ENCODE data around the gene PHF21B.

PHF21B gene

DNA sequence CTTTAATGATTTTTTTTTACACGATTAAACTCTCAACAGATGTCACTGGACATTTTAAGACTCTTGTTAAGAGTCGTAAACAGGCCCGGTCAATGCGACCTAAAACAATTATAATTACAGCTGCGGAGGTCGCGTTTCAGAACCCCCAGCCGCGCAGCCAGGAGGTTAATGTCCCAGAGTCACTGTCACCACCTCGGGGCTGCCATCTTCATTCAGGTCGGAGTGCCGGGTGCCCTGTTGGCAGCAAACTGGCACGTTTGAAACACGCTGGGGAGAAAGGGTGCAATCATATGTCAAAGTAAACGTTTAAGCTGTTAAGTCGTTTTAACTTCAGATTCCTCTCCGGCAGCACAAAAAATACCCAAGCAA, 711 bp upstream of the PHF21B start:
- no peak for DNase-seq

DNA sequence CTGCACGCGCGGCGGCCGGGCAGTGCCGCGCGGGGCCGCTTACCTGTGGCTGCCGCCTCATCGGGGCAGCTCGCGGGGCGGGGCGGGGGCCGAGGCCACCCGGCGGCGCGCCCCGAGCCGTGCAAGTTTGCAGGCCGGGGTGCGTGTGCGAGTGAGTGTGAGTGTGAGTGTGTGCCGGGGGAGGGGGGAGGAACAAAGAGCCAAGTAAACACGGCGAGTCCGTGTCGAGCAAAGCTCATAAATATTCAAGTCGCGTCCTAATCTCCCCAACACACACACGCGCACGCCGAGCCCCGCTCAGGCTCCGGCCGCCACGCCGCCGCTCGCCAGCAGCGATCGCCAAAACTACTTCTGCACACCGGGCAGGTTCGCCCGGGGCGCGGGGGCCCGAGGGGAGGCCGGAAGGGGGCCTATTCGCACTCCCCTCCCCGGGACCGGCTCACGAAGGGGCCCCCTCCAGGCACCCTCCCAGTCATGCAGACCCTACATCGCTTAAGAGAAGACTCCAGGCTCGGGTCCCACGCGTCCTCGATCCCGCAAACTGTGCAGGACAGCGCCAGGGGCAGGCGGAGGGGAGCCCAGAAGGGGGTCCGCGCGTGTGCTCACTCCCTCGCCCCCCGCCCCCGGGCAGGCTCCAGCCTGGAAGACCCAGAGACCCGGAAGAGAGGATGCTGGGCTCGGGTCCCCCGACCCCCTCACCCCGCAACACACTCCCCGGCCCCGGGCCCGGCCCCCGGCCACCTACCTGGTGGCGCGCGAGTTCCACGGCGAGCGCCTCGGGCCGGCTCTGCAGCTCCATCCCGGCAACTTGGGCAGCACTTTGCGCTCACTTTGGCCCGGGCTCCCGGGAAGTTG, 827 bp downstream of the PHF21B start:
- DNase-seq, result no peak

DNA sequence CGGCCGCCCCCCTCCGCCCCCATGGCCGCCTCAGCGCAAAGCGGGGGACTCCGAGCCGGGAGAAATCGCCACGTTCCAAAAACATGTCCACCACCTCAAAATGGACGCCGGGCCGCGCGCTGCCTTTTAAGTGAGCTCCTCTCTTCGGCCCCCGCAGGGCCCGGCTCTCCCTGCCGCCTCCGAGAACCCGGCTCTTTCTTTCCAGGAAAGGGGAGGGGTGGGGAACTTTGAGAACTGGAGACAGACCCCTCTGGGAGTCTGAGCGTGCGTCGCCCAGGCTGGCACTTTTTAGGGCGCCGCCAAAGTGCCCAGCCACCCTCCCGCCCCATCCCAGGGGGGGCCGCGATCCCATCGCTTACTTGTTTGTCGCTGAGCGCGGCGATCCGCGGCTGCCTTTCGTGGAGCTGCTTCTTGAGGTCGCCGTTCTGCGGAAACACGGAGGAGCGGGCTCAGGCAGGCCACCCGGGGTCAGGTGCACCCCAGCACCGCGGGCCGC, 1.6 kb downstream of the PHF21B start:
- no peak for DNase-seq

DNA sequence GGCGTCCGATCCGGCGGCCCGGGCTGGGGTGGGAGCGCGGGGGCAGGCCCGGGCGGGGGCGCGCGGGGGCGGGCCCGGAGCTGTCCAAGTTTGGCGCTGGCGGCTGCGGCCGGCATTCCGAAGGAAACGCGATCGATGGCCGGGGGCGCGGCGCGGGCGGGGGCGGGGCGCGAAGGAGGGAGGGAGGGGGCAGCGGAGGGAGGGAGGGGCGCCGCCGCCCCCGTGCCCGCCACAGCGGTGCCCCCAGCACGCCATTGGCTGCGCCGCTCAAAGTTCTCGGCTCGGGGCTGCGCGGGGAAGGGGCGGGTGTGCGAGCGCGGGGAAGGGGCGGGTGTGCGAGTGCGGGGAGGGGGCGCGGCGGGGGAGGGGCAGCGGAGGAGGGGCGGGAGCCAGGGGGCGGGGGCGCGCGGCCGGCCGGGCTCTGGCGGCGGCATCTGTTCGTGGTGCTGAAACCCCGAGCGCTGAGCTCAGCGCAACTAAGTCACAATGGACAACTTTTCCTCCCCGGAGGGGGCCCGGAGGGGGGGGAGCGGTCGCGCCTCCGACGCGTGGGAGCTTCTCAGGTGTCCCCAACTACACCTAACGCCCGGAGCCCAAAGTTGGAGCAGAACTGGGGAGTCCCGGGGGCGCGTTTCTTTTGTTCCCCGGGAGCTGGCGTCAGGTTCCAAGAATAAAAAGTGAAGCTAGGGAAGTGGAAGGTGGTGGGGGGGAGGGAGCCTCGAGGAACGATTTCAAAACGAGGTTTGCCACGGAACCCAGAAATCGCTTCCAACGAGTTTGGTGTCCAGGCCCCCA, 2.2 kb downstream of the PHF21B start:
- DNase-seq, result no peak

DNA sequence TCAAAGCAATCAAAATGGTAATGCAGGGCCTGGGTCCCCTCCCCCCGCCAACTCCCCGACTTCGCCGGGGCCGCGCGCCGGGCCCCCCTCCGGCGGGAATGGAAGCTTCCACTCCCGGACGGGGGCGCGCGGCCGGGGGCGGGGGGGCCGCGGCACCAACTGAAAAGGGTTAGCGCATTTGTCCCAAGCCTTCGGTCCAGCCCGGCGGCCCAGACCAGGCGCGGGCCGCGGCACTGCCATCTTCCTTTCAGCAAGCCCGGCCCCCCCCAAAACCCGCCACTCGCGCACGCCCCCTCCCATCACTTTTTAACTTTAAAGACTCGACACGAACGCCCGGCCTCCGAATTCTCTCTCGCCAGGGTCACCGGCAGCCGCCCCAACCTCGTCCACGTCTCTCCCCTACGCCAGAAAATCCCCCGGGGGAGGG, 2.8 kb downstream of the PHF21B start:
- DNase-seq, result no peak

DNA sequence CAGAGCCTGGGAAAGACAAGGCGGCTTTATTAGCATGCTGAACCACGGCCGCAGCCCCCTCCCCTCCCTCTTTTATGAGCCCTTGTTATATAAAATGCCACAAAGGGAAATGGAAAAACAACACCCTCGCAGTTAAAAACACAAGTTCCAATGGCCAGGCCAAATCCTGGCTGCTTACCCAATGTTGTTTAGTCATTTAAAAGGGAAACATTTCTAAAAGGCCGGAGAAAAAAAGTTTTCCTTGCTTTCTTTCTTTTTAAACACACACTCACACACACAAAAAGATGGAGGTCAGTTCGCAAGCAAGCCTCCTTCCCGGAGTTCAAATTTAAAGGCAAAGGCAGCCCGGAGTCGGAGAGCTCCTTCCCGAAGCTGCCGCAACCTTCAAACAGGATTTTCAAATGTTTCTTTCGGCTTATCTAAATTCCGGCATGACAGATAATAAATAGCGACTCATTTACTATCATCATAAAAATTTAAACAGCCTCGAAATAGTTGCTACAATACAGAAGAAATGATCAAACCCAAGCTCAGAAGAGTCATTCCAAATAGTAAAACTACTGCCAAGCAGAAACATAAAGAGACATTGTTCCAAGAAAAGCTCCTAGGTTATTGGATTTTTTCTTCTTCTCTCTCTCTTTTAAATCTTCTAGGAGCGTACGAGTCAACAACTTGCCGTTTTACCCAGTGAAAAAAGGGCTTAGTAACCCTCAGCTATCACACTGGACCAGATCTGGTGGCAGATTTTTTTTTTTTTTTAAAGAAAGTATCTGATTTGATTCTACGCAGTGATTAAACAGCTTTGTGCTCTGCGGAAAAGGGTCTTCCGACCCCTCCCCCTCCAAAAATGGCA, 3.5 kb downstream of the PHF21B start:
- DNase-seq, result no peak

DNA sequence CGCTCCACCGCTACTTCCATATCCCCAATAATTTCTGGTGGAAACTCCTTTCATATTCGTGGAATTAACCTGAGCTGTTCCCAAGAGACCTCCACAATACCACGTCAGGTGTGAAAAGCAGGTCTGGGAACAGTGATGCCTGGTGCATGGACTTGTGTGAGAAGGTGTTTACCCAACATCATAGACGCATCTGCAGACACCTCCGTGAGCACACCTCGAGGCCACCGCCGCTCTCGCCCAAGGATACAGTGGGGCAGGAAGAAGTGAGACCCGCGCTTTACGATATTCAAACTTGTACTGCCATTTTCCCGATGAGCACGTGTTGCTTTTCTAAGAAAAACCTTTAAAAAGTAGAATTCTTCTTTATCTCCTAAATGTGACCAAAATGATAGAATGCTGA, 8.2 kb downstream of the PHF21B start:
- no peak for DNase-seq

DNA sequence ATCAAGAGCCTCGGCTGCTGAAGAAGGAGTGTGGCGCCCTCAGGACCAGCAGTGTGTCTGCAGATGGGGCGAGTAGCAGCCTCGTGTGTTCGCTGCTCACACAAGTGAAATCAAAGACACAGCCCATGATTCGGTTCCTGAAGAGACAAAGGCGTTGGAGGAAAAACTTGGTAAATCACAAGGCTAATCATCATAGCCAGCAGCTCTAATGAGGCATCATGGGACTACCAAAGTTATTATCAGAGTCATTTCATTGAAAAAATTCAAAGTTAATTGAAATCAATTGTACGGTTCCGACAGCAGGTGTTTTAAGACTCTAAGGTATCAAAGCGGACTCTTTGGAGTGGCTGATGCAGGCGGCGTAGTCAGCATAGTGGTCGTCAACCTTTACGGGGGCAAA, 9.5 kb downstream of the PHF21B start:
- DNase-seq, result no peak

DNA sequence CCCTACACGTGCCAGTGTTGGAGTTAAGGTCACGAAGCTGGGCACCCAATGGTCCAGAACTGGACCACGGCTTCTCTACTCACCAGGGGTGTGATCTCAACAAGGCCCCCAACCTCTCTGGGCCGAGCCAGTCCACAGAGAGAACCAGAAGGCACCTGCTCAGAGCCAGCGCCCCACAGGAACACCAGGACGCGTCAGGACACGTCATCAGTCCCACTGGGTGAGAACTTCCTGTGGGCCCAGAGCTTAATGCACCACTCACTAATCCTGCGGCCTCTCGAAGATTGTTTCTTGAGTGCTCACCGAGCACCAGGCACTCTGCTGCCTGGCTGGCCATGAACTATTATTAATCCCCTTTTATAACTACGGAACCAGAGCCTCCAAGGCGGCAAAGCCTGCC, 10.1 kb downstream of the PHF21B start:
- DNase-seq, result no peak

DNA sequence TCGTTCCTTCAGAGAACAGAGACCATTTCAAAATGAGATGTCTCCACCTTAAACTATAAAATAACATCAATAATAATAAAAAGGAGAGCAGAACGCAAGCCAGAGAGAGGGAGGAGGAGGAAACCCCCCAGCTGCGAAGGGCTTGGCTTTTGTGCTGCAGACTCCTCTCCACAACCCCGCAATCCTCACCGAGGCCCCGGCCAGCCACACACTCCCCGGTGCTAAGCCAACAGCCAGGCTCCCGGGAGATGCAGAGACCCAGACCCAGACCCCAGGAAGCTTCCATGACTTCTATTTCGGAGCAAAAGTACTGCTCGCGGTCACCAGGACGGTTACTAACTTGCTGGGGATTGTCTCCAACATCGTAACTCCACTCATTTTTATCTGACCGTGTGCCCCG, 10.6 kb downstream of the PHF21B start:
- no peak for DNase-seq

DNA sequence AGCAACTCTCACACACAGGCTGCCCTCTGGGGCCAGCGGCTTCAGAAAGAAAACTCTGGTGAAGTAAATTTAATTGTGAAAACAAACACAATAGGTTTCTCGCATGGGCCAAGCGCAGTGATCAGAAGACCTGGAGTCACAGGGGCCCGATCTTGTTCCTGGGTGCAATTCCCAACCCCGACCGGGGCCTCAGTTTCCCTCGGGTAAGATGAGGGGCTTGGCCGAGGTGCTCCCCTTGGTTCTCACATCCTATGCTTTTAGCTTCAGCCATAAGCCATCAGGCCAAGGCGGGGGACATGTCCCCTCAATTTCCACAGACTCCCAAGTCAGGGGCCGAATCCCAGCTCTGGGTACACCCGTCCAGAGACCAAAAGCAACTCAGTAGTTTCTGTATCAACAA, 11.5 kb downstream of the PHF21B start:
- no peak for DNase-seq

DNA sequence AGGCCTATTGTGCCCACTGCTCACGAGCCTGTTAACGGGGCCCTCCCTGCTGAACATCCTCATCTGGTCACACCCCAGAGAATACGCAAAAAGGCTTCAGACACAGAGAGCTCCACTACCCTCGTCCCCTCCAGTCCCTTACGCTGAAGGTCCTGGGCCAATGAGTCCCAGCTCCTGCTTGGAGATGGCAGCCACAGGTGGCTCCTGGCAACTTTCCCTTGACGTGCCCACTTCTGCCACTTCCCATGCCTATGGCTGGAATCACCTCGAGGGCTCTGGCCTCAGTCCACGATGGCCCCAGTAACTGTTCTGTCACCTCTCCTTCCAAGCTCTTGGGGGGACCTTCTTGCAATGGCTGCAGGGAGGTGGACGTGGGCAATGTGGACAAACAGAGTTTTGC, 12.7 kb downstream of the PHF21B start:
- no peak for DNase-seq

DNA sequence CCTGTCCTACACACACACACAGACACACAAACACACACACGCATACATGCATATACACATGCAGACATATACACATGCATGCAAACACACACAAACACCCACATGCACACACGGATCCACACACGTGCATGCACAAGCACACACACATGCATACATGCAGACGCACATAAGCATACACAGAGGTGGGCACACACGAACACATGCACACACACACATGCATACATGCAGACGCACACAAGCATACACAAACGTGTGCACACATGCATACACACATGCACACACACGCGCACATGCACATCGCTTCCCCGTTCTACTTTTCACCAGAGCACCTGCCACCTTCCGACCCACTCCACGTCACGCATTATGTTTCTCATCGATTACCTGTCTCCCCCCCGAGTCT, 13.2 kb downstream of the PHF21B start:
- DNase-seq, result no peak

DNA sequence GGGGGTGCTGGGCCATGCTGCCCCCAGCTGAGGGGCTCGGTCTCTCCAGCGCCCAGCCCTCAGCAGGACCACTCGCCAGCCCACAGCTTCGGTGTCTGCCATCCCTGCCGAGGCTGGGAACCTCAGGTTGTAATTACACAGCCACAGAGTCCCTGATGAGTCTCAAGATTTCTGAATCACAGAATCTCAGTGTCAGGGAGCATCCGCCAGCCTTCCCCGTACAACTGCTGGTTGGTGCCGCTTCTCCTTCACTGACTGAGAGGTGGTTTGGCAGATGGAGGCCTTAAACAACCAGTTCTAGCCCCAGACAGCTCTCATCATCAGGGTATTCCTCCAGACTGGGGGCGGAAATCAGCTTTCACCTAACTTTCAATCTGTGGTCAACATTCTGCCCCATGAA, 13.7 kb downstream of the PHF21B start:
- DNase-seq, result no peak

DNA sequence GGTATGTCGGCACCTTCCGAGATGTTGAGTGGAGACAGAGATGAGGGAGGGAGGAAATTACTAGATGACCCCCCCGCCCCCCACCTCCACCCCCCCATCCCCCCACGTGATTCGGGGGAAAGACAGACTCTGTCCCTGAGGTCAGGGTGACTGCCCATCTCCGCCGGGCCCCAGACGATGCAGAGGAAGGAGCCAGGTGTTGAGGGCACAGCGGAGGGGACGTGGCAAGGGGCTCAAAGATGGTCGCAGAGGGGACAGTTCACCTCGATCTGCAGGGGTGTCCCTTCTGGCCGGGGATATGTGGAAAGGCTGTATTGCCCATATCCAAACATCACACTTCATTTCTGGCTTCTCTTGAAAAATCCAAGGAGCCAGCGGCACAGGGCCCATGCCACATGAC, 14.1 kb downstream of the PHF21B start:
- DNase-seq, result no peak

DNA sequence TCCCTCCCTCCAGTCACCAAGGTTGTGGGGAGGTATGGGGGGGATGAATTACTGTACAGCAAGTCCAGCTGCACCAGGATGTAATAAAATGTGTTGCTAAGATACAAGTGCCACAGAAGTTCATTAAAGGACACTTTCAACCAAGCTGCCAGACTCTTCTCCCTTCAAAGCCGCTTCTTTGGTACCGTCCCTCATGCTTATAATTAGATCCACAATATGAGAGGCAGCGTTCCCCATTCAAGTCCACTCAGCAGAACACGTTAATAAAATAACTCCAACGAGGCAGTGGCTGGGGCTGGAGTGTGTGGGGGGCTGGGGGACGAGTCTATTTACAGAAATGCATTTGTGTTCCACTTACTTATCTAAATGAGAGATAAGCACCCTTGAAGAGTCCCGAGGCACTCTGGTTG, 14.7 kb downstream of the PHF21B start:
- no peak for DNase-seq

DNA sequence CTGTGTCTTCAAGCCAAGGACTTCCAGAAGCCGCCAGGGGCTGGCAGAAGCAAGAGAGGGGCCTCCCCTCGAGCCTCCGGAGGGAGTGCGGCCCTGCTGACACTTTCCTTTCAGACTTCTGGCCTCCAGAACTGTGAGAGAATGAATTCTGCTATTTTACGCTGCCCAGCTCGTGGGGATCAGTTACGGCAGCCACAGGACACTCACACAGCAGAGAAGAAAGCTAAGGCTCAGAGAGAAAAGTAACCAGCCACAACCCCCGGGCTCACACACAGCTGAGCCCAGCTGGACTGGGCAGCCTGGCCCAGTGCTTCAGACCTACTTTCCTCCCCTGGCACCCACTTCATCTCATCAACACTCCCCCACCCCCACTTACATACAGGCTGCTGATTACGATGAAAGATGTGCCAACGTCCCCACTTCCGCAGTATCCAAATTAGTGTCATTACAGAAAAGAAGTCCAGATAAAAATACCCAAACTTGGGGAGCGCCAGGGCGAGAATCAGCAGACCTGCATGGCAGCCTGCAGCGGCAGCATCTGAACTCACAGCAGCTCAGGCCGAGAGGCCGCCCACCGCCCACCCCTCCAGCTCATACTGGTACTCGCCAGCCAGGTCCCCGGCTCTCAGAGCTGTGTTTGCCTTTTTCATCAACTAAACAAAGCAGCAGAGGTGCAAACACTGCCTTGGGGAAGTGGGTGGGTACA, 15.3 kb downstream of the PHF21B start:
- DNase-seq, result peak; percentile 42 to 59

DNA sequence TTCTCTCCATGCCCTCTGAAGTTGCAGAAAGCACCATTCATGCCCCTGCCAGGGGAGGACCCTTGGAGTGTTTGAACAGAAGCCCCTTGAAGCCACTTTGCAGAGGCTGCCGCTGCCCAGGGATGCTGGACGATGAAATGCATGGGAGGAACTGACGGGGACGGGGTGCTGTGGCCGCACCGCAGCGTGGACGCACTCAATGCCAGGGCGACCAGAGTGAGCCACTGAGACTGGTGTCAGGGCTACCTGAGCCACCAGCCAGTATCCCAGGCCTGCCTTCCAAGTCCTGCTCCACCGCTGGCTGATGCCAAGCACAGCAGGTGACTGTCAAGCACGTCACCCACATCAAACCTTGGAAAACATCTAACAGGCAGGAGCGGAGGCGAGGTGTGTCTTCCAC, 17.6 kb downstream of the PHF21B start:
- DNase-seq, result no peak

DNA sequence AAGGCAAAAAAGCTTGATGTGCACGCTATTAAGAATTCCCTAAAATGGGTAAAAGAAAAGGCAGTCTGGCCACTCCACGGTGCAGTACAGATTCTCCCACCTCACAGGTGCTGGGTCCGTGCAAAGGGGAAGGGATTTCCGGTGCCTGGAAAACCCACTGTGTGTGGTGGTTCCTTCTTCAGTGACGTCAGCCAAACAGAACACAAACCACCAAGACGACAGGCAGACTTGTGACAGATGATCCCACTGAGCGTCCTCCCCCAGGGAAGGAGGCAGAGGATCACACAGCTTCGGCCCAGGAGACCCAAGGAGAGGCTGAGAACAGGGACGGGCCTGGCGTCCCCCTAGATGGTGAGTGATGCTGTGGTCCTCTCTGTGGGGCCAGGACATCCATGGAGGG, 18.6 kb downstream of the PHF21B start:
- DNase-seq, result no peak

DNA sequence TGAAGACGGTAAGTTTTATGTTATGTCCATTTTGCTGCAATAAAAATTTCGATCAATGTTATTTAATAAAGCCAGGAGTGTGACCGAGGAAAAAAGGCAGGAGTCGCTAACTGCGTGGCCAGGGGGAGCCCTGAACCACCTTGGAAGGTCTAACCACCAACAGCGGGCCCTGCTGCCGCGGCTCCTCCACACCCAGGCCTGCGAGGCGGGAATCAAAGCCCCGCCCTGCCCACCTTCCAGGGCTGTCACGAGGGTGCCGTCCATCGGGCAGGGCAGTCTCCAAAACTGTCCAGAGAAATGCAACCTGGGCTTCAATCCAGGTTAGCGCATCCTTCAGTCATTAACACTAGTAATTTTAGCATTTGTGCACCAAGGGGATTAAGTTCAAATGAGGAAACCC, 19.0 kb downstream of the PHF21B start:
- no peak for DNase-seq

DNA sequence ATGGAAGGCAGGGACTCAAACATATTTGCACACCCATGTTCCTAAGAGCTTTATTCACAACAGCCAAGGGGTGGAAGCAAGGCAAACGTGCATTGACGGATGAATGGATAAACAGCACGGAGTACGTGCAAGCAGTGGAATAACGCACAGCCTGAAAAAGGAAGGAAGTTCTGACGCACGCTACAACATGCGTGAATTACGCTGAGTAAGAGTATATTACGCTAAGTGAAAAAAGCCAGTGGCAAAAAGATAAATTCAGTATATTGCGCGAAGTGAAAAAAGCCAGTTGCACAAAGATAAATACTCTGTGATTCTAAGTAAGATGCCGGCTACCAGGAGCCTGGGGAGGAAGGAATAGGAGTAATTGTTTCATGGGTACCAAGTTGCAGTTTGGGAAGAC, 19.5 kb downstream of the PHF21B start:
- no peak for DNase-seq

DNA sequence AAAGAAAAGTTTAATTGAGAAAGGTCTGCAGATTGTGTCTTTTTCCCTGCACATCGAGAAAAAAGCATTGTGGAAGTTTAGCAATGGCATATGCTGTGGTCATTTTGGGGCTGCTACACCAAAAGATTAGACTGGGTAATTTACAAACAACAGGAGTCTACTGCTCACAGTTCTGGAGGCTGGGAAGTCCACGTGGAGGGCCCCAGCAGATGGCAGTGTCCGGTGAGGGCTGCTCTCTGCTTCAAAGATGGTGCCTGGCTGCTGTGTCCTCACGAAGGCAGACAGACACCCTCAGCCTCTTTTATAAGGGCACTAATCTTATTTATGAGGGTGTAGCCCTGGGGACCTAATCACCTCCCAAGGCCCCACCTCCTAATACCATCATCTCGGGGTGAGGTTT, 21.1 kb downstream of the PHF21B start:
- no peak for DNase-seq

DNA sequence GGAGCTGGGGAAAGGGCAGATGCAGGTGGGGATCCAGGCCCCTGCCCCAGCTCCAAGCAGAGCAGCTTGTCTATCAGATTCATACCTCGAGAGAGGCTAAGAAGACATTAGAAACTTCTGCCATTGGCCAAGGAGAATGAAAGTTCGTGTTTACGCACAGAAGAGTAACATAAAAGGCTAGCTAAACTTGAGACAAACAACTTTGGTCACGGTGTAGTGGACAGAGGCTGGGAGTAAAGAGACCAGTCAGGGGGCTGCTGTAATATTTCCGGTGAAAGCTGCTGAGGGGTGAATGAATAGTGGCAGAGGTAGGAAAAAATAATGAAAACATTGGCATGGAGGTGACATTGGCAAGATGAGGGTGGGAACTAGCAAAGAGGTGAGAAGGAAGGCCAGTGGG, 22.9 kb downstream of the PHF21B start:
- DNase-seq, result no peak

Data from NCI-H2081 (cell line).